Naive thymus-derived CD8-positive, alpha-beta T cell (primary cell): ENCODE data around the gene ATP8B3. TPM values are rescaled to one million over a fixed set of nuclear protein-coding genes. Genes with fewer than 3 reads are reported as not detected.

Experiments
- ATAC-seq, 2 donors: fragments of 150-1000 bp; cut with Tn5 transposase in 1 of 2; sonication (Bioruptor Pico), chemical (Tn5 transposase) in 1 of 2; 1 replicate in 1 of 2; 2 replicates in 1 of 2; pipeline ENCODE4 v1.10.0; 2021; ENCODE audit warnings: mild to moderate bottlenecking in 2 of 2, moderate library complexity in 2 of 2
- POLR2A ChIA-PET: fragments of 350-600 bp; sonication (Branson Sonifier 250); formaldehyde crosslinking; loops from one replicate; lab custom pipeline; 2021; ENCODE audit warnings: antibody characterized with exemption; lab: Charles Lee
- DNase-seq, 10 donors: peaks; one replicate each; pipeline versions ENCODE4 v3.0.0 to v3.0.0-alpha.2; 2020 to 2022
- H3K27ac Mint-ChIP-seq, 10 donors: one replicate each; pipeline ENCODE4 v1.8.0; 2020 to 2022; ENCODE audit warnings: mild to moderate bottlenecking in 10 of 10, mixed read lengths in 10 of 10, moderate library complexity in 4 of 10, inconsistent platforms in 1 of 10
- H3K27me3 Mint-ChIP-seq, 5 donors: one replicate each; pipeline ENCODE4 v1.8.0; 2021 to 2022; ENCODE audit warnings: mixed read lengths in 5 of 5
- H3K36me3 Mint-ChIP-seq, 3 donors: one replicate each; pipeline ENCODE4 v1.8.0; 2020 to 2022; ENCODE audit warnings: mixed read lengths in 3 of 3, mild to moderate bottlenecking in 2 of 3, inconsistent platforms in 1 of 3
- H3K4me1 Mint-ChIP-seq, 4 donors: one replicate each; pipeline ENCODE4 v1.8.0; 2021 to 2022; ENCODE audit warnings: mixed read lengths in 4 of 4
- H3K4me3 Mint-ChIP-seq, 10 donors: one replicate each; pipeline ENCODE4 v1.8.0; 2020 to 2022; ENCODE audit warnings: mild to moderate bottlenecking in 10 of 10, mixed read lengths in 10 of 10, moderate library complexity in 6 of 10, inconsistent platforms in 1 of 10
- H3K9me3 Mint-ChIP-seq, 9 donors: one replicate each; pipeline ENCODE4 v1.8.0; 2020 to 2022; ENCODE audit warnings: mixed read lengths in 9 of 9, mild to moderate bottlenecking in 3 of 9, inconsistent platforms in 1 of 9, moderate library complexity in 1 of 9
- polyA plus RNA-seq, 3 donors: library from polyadenylated mRNA; unstranded; fragments of 300-500 nt; fragmentation: Illumina TruSeq; gene quantifications; one replicate each; pipeline ENCODE4 v1.2.3, GENCODE V29; 2021
- total RNA-seq, 8 experiments: library from RNA in 2 of 8; stranded (reverse) in 2 of 8; gene quantifications; one replicate each; pipeline ENCODE4 v1.2.3 and lab custom pipeline; 2021 to 2026

ATP8B3 gene
- total and polyA plus RNA-seq, 5 experiments from 2014 or later: 0.52 to 1.8 (median 1.3) TPM

DNA sequence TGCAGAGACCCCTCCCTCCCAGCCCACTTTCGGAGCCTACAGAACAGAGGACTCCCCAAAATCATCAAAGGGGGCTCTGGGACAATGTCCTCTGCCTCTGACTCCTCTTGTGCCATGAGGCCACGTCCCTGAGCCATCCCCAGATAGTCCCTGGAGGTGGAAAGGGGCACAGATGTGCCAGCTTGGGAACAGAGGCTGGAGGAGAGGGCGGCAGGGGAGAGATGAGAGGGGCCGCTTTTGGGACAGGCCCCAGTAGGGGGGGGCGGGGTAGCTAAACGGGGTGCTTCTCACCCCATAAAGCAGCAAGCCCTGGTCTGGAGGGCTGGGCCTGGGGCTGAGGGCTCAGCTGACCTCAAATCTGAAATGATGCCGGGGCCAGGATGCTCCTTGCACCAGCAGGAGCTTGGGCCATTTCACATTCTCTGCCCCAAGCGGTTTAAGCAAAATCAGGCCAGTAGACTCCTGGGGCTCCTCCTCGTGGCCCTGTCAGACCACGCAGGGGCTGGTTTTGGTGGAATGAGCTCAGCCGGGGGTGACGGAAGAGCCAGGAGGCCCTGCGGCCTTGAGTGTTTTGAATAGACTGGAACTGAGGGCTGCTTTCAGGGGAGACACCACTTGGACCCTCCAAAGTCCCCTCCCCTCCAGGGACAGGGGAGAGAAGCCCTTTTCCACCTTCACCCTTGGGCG is 31.7 kb downstream of the ATP8B3 start:
- Mint-ChIP-seq H3K27me3 (peaks cover 30 to 82% (median 51%) of the 10 kb centered on the region in 5 donors), H3K4me1 (peaks cover 2 to 11% (median 5%) of the 10 kb centered on the region in 4 donors), H3K27ac (no peak overlapping the region), H3K4me3 (no peak overlapping the region), H3K36me3 (peaks cover 0 to 6% (median 3%) of the 10 kb centered on the region in 3 donors), H3K9me3 (peaks cover 0 to 18% (median 0%) of the 10 kb centered on the region in 9 donors)
- POLR2A ChIA-PET: interaction anchor here (0.6 kb wide), 2 partner anchors 479 to 763 kb away, joined by 3 read pairs; no protein-coding TSS in a partner anchor
- no peak for ATAC-seq
- no peak for DNase-seq

- peaks cover 0 to 19% (median 0%) of the 10 kb centered on the region in 9 donors for H3K9me3 Mint-ChIP-seq
- POLR2A ChIA-PET: no interaction called here
- H3K36me3 Mint-ChIP-seq: peaks cover 0 to 9% (median 3%) of the 10 kb centered on the region in 3 donors
- no peak overlapping the region for H3K27ac Mint-ChIP-seq
- ATAC-seq (no peak), DNase-seq (no peak)
- H3K4me3 Mint-ChIP-seq: no peak overlapping the region
- H3K27me3 Mint-ChIP-seq: peaks cover 29 to 87% (median 51%) of the 10 kb centered on the region in 5 donors
- H3K4me1 Mint-ChIP-seq: peaks cover 2 to 11% (median 5%) of the 10 kb centered on the region in 4 donors
Measured at GRCh38 chr19:1779574-1779973, 32.5 kb downstream of the ATP8B3 start.

GRCh38 chr19:1777149-1777548 is 34.9 kb downstream of the ATP8B3 start:
- ATAC-seq (no peak), DNase-seq (no peak)
- peaks cover 0 to 23% (median 0%) of the 10 kb centered on the region in 9 donors for H3K9me3 Mint-ChIP-seq
- POLR2A ChIA-PET: interaction anchor here (0.6 to 0.7 kb wide), 2 partner anchors 12 to 52 kb away, joined by 3 to 7 read pairs; no protein-coding TSS in a partner anchor
- no peak overlapping the region for H3K4me3 Mint-ChIP-seq
- H3K4me1 Mint-ChIP-seq: peaks cover 2 to 11% (median 5%) of the 10 kb centered on the region in 4 donors
- H3K36me3 Mint-ChIP-seq: peaks cover 0 to 10% (median 6%) of the 10 kb centered on the region in 3 donors
- H3K27me3 Mint-ChIP-seq: peaks cover 36 to 89% (median 58%) of the 10 kb centered on the region in 5 donors
- H3K27ac Mint-ChIP-seq: peak overlapping the region in 1 of 10 donors; percentile 71

DNA sequence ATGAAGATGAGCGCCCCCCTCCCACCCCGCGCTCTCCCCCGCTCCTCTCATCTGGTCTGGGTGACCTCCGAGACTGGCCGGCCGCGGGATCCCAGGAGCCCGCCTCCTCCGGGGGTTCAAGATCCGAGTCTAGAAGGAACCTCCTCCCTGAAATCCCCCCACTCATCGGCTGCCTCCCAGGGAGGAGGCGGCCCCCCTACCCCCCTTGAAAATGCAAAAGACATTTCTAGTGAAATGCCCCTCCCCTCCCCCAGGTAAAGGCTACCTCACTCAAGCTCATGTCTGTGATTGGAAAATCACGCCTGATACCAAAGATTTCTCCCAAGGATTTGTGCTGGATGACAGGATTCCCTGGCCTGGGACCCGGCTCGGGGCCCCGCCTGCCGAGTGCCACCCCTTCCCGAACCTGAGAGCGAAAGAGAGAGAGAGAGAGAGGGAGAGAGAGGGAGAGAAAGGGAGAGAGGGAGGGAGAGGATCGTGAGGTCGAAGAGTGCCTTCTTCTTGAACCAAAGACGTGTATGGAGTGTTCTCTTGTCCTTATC is 35.4 kb downstream of the ATP8B3 start:
- POLR2A ChIA-PET: interaction anchor here (0.6 kb wide), 1 partner anchor 53 kb away, joined by 3 read pairs; no protein-coding TSS in a partner anchor
- Mint-ChIP-seq H3K27me3 (peaks cover 36 to 88% (median 55%) of the 10 kb centered on the region in 5 donors), H3K36me3 (peaks cover 0 to 10% (median 6%) of the 10 kb centered on the region in 3 donors), H3K4me1 (peaks cover 2 to 11% (median 5%) of the 10 kb centered on the region in 4 donors), H3K27ac (no peak overlapping the region), H3K9me3 (peaks cover 0 to 23% (median 0%) of the 10 kb centered on the region in 9 donors), H3K4me3 (no peak overlapping the region)
- ATAC-seq: no peak
- no peak for DNase-seq

- Mint-ChIP-seq H3K4me3 (no peak overlapping the region), H3K4me1 (peaks cover 2 to 11% (median 5%) of the 10 kb centered on the region in 4 donors), H3K27ac (no peak overlapping the region), H3K27me3 (peaks cover 39 to 88% (median 58%) of the 10 kb centered on the region in 5 donors), H3K9me3 (peaks cover 0 to 28% (median 5%) of the 10 kb centered on the region in 9 donors), H3K36me3 (peaks cover 5 to 11% (median 10%) of the 10 kb centered on the region in 3 donors)
- DNase-seq (no peak), ATAC-seq (no peak)
- POLR2A ChIA-PET: no interaction called here
Measured at GRCh38 chr19:1775951-1776605, 36.0 kb downstream of the ATP8B3 start.

GRCh38 chr19:1774989-1775772 is 36.9 kb downstream of the ATP8B3 start:
- ATAC-seq (no peak), DNase-seq (no peak)
- peaks cover 0 to 35% (median 14%) of the 10 kb centered on the region in 9 donors for H3K9me3 Mint-ChIP-seq
- peak overlapping the region in 1 of 10 donors; percentile 2 for H3K4me3 Mint-ChIP-seq
- peaks cover 41 to 88% (median 61%) of the 10 kb centered on the region in 5 donors for H3K27me3 Mint-ChIP-seq
- POLR2A ChIA-PET: no interaction called here
- peaks cover 2 to 11% (median 5%) of the 10 kb centered on the region in 4 donors for H3K4me1 Mint-ChIP-seq
- H3K36me3 Mint-ChIP-seq: peaks cover 10 to 20% (median 10%) of the 10 kb centered on the region in 3 donors
- no peak overlapping the region for H3K27ac Mint-ChIP-seq

GRCh38 chr19:1773184-1773583 is 38.9 kb downstream of the ATP8B3 start:
- H3K4me3 Mint-ChIP-seq: no peak overlapping the region
- H3K27me3 Mint-ChIP-seq: peaks cover 37 to 88% (median 59%) of the 10 kb centered on the region in 5 donors
- POLR2A ChIA-PET: no interaction called here
- peaks cover 0 to 37% (median 14%) of the 10 kb centered on the region in 9 donors for H3K9me3 Mint-ChIP-seq
- no peak for ATAC-seq
- peaks cover 0 to 9% (median 3%) of the 10 kb centered on the region in 4 donors for H3K4me1 Mint-ChIP-seq
- no peak for DNase-seq
- no peak overlapping the region for H3K27ac Mint-ChIP-seq
- H3K36me3 Mint-ChIP-seq: peaks cover 10 to 21% (median 13%) of the 10 kb centered on the region in 3 donors

GRCh38 chr19:1770866-1771576 is 41.1 kb downstream of the ATP8B3 start:
- POLR2A ChIA-PET: interaction anchor here (1.2 kb wide), 1 partner anchor 11 kb away, joined by 3 read pairs; no protein-coding TSS in a partner anchor
- ATAC-seq: no peak
- H3K9me3 Mint-ChIP-seq: peaks cover 0 to 32% (median 14%) of the 10 kb centered on the region in 9 donors
- peaks cover 29 to 85% (median 59%) of the 10 kb centered on the region in 5 donors for H3K27me3 Mint-ChIP-seq
- H3K36me3 Mint-ChIP-seq: peaks cover 10 to 21% (median 12%) of the 10 kb centered on the region in 3 donors
- peaks cover 0 to 6% (median 2%) of the 10 kb centered on the region in 4 donors for H3K4me1 Mint-ChIP-seq
- DNase-seq: no peak
- no peak overlapping the region for H3K4me3 Mint-ChIP-seq
- no peak overlapping the region for H3K27ac Mint-ChIP-seq

DNA sequence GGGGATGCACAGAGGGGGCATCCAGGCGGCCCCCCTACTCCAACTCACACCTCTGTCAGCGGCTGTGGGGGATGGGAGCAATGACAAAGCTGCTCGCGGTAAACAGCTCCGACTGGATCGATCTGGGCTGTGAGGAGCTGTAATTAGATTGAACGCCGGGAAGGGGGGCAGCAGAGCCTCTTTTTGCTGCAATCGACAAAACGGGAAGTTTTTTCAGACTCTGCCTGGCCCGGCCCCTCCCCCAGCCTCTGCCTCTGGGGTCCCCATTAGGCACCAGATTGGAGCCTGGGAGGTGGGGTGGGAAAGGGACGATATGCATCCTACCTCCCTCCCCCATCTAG is 42.5 kb downstream of the ATP8B3 start:
- DNase-seq (no peak), ATAC-seq (no peak)
- H3K4me3 Mint-ChIP-seq: no peak overlapping the region
- peaks cover 9 to 21% (median 10%) of the 10 kb centered on the region in 3 donors for H3K36me3 Mint-ChIP-seq
- H3K9me3 Mint-ChIP-seq: peaks cover 0 to 30% (median 14%) of the 10 kb centered on the region in 9 donors
- POLR2A ChIA-PET: no interaction called here
- H3K27ac Mint-ChIP-seq: no peak overlapping the region
- peaks cover 34 to 94% (median 73%) of the 10 kb centered on the region in 5 donors for H3K27me3 Mint-ChIP-seq
- peaks cover 0 to 6% (median under 1%) of the 10 kb centered on the region in 4 donors for H3K4me1 Mint-ChIP-seq

DNA sequence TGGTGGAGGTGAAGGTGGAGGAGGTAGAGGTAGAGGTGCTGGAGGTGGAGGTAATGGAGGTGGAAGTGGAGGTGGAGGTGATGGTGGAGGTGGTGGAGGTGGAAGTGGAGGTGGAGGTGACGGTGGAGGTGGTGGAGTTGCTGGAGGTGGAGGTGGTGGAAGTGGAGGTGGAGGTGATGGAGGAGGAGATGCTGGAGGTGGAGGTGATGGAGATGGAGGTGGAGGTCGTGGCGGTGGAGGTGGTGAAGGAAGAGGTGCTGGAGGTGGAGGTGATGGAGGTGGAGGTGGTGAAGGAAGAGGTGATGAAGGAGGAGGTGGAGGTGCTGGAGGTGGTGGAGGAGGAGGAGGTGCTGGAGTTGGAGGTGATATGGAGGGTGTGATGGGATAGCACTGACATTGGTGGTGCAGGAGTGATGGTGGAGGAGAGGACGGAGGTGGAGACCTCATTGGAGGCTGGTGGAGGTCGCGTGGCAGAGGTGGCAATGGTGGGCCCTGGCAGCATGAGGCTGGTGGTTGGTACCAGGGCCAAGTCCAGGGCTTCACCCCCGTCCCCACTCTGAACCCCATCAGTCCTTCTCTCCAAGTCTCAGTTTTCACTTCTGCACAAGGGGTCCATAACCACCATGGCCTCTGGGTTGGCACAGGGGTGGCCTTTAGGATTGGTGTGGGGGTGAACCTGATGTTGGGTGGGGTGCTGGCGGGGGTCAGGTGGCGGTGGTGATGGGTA is 43.0 kb downstream of the ATP8B3 start:
- peaks cover 7 to 21% (median 10%) of the 10 kb centered on the region in 3 donors for H3K36me3 Mint-ChIP-seq
- no peak overlapping the region for H3K27ac Mint-ChIP-seq
- H3K4me3 Mint-ChIP-seq: no peak overlapping the region
- peaks cover 0 to 28% (median 14%) of the 10 kb centered on the region in 9 donors for H3K9me3 Mint-ChIP-seq
- peaks cover 0 to 6% (median under 1%) of the 10 kb centered on the region in 4 donors for H3K4me1 Mint-ChIP-seq
- DNase-seq (no peak), ATAC-seq (no peak)
- POLR2A ChIA-PET: no interaction called here
- H3K27me3 Mint-ChIP-seq: peaks cover 31 to 94% (median 71%) of the 10 kb centered on the region in 5 donors

GRCh38 chr19:1768248-1768647 is 43.8 kb downstream of the ATP8B3 start:
- POLR2A ChIA-PET: no interaction called here
- Mint-ChIP-seq H3K36me3 (peaks cover 7 to 20% (median 10%) of the 10 kb centered on the region in 3 donors), H3K4me3 (no peak overlapping the region), H3K4me1 (peaks cover 0 to 6% (median under 1%) of the 10 kb centered on the region in 4 donors), H3K9me3 (peaks cover 0 to 27% (median 14%) of the 10 kb centered on the region in 9 donors), H3K27me3 (peaks cover 28 to 90% (median 70%) of the 10 kb centered on the region in 5 donors), H3K27ac (no peak overlapping the region)
- DNase-seq: no peak
- no peak for ATAC-seq
